Endothelial cell of umbilical vein (primary cell): ENCODE data around the gene AADAT. TPM values are rescaled to one million over a fixed set of nuclear protein-coding genes. Genes with fewer than 3 reads are reported as not detected.

Experiments
- BruUV-seq: library from RNA; stranded (reverse); fragments of 400-500 nt; replicated peaks from 2 replicates; lab custom pipeline; 2021; lab: Mats Ljungman, UMichigan
- CTCF ChIA-PET: fragments of 300-600, 350-600 bp; sonication (Branson Sonifier 250); formaldehyde crosslinking; loops from one replicate; lab custom pipeline; 2021; ENCODE audit warnings: antibody characterized with exemption, inconsistent platforms; lab: Charles Lee
- POLR2A ChIA-PET: fragments of 300-600, 350-600 bp; sonication (Branson Sonifier 250); formaldehyde crosslinking; loops from one replicate; lab custom pipeline; 2021; ENCODE audit warnings: antibody characterized with exemption, inconsistent platforms; lab: Charles Lee
- DNase-seq: peaks from one replicate; pipeline ENCODE4 v3.0.0-alpha.2; 2011; ENCODE audit warnings: low read depth, low spot score
- FAIRE-seq: peaks from 2 replicates; lab custom pipeline; 2011; peaks lifted over from hg19 to GRCh38; lab: Jason Lieb, UNC
- H2AFZ ChIP-seq: 2 replicates; pipeline ENCODE4 v1.6.0; 2012; ENCODE audit warnings: low read depth, low read length, control low read depth, inconsistent platforms
- H3K27ac ChIP-seq: 2 replicates; pipeline ENCODE4 v1.5.1; 2011; ENCODE audit warnings: low read depth, mild to moderate bottlenecking, control low read depth, low read length, moderate library complexity; ENCODE audit not compliant: insufficient read depth
- H3K27me3 ChIP-seq, 2 experiments: 2 replicates each; pipeline versions ENCODE4 v1.6.0 to v1.6.1; 2011; ENCODE audit warnings: low read length in 2 of 2, mixed read lengths in 1 of 2; ENCODE audit not compliant: control insufficient read depth in 2 of 2, insufficient read depth in 2 of 2
- H3K36me3 ChIP-seq, 2 experiments: 2 replicates in 1 of 2; 3 replicates in 1 of 2; pipeline ENCODE4 v1.5.1; 2011; ENCODE audit warnings: low read length in 2 of 2, mild to moderate bottlenecking in 1 of 2, moderate library complexity in 1 of 2; ENCODE audit not compliant: control insufficient read depth in 2 of 2, insufficient read depth in 2 of 2; ENCODE audit errors: extremely low read depth in 1 of 2
- H3K4me1 ChIP-seq: 3 replicates; pipeline ENCODE4 v1.5.1; 2011; ENCODE audit warnings: mild to moderate bottlenecking, low read length; ENCODE audit not compliant: control insufficient read depth, insufficient read depth; ENCODE audit errors: extremely low read depth
- H3K4me2 ChIP-seq: 2 replicates; pipeline ENCODE4 v1.6.1; 2011; ENCODE audit warnings: low read length, control low read depth, mixed read lengths; ENCODE audit not compliant: insufficient read depth
- H3K4me3 ChIP-seq, 3 experiments: fragments of 200-600 bp in 1 of 3; sonication (generic), shearing (Covaris generic) in 1 of 3; replicated peaks in 1 of 3; 2 replicates each; pipeline ENCODE4 v1.5.1; 2011 to 2016; ENCODE audit warnings: control low read depth in 3 of 3, low read length in 3 of 3, mild to moderate bottlenecking in 2 of 3, inconsistent platforms in 1 of 3, low read depth in 1 of 3, moderate library complexity in 1 of 3; ENCODE audit not compliant: insufficient read depth in 1 of 3
- H3K79me2 ChIP-seq: 2 replicates; pipeline ENCODE4 v1.6.0; 2012; ENCODE audit warnings: low read length, inconsistent platforms; ENCODE audit not compliant: control insufficient read depth, insufficient read depth
- H3K9ac ChIP-seq: replicated peaks from 2 replicates; pipeline ENCODE3; 2011; ENCODE audit warnings: low read length, control low read depth; ENCODE audit not compliant: insufficient read depth; ENCODE audit errors: extremely low read depth
- H3K9me1 ChIP-seq: replicated peaks from 3 replicates; pipeline ENCODE4 v1.6.0; 2011; ENCODE audit warnings: mild to moderate bottlenecking, low read length; ENCODE audit not compliant: control insufficient read depth, insufficient read depth; ENCODE audit errors: extremely low read depth
- H3K9me3 ChIP-seq: replicated peaks from 2 replicates; pipeline ENCODE4 v1.5.1; 2012; ENCODE audit warnings: low read length, inconsistent platforms; ENCODE audit not compliant: control insufficient read depth, insufficient read depth
- H4K20me1 ChIP-seq: replicated peaks from 2 replicates; pipeline ENCODE3; 2011; ENCODE audit warnings: mild to moderate bottlenecking, low read length; ENCODE audit not compliant: control insufficient read depth, insufficient read depth; ENCODE audit errors: extremely low read depth
- EZH2 ChIP-seq: IDR thresholded peaks from 2 replicates; pipeline ENCODE4 v1.6.1; 2012; ENCODE audit warnings: borderline replicate concordance, low read depth, mild to moderate bottlenecking, moderate library complexity, low read length, inconsistent platforms; ENCODE audit not compliant: severe bottlenecking
- FOS ChIP-seq: IDR thresholded peaks from 2 replicates; pipeline ENCODE4 v1.6.1; 2011; ENCODE audit warnings: mild to moderate bottlenecking, low read length, moderate library complexity, borderline replicate concordance; ENCODE audit not compliant: insufficient read depth
- GATA2 ChIP-seq: IDR thresholded peaks from 2 replicates; pipeline ENCODE4 v1.7.0; 2011; ENCODE audit warnings: low read depth, mild to moderate bottlenecking, moderate library complexity, mixed read lengths, low read length; ENCODE audit not compliant: insufficient read length, insufficient read depth
- JUN ChIP-seq: IDR thresholded peaks from 2 replicates; pipeline ENCODE4 v1.6.1; 2011; ENCODE audit warnings: borderline replicate concordance, low read depth; ENCODE audit not compliant: insufficient read length, insufficient read depth
- MYC ChIP-seq: IDR thresholded peaks from one replicate; pipeline ENCODE4 v1.6.1; 2011; ENCODE audit warnings: mild to moderate bottlenecking, low read depth, low read length
- POLR2A ChIP-seq: IDR thresholded peaks from 2 replicates; pipeline ENCODE4 v1.6.1; 2012; ENCODE audit warnings: low read depth, mild to moderate bottlenecking, control low read depth, low read length
- POLR2AphosphoS5 ChIP-seq: IDR thresholded peaks from 2 replicates; pipeline ENCODE4 v1.6.1; 2012; ENCODE audit warnings: low read depth, mild to moderate bottlenecking, control low read depth, low read length, moderate library complexity; ENCODE audit not compliant: insufficient read depth
- dilution Hi-C: fragments of 300-500 bp; cut with MboI; formaldehyde crosslinking; loops from one replicate; pipeline ENCODE4 v1.15.0; 2019; ENCODE audit warnings: low sequenced_read_pairs; ENCODE audit not compliant: extremely low pct_ligation_motif_present
- intact Hi-C: fragments of 100-400 bp; cut with micrococcal nuclease; formaldehyde crosslinking; loops from one replicate; pipeline ENCODE4 v1.10.0; 2022
- polyA plus RNA-seq, 4 experiments: library from polyadenylated mRNA; depleted of rRNA in 3 of 4; stranded (reverse) in 3 of 4; unstranded in 1 of 4; fragments of >200 nt; gene quantifications; 2 replicates each; pipeline versions ENCODE4 v1.2.1 to v1.2.3, GENCODE V29; 2011 to 2012; ENCODE audit warnings: missing spikeins in 1 of 4
- total RNA-seq: library from RNA; stranded (reverse); gene quantifications from 2 replicates; pipeline ENCODE4 v1.2.3, GENCODE V29; 2021
- TF ChIP-seq, protein P1 (sequence below): IDR thresholded peaks from 2 replicates; pipeline ENCODE4 v1.6.1; 2011; ENCODE audit not compliant: insufficient read depth, insufficient read length
- TF ChIP-seq, protein P2 (sequence below), 2 donors: IDR thresholded peaks; 1 replicate in 1 of 2; 2 replicates in 1 of 2; pipeline ENCODE4 v1.5.1; 2011; ENCODE audit warnings: low read length in 2 of 2, mild to moderate bottlenecking in 2 of 2, moderate library complexity in 2 of 2, control low read depth in 1 of 2, inconsistent platforms in 1 of 2, low read depth in 1 of 2; ENCODE audit not compliant: insufficient read depth in 1 of 2; ENCODE audit errors: extremely low read depth in 1 of 2

The AADAT gene
- total and polyA plus RNA-seq, 2 donors (not counting 3 experiments of a cell fraction or from before 2014, with no cell fraction given) = 1.8 to 2.5 TPM

DNA sequence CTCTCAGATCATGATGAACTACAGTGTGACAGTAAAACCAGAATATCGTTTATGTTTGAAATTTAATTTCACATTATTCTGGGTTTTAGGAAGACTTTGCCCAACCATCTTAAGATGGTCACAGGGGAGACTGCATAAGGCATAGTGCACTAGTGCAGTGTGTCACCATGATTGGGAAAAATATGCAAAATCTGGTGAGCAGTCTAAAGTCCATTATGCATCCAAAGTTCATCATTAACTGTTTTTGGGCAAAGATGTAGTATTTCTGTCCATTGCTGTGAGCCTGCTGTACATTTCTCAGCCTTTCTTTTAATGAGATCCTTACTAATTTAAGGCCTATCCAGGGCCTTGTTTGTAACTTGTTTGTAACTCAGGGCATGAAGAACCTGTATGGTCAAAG lies 52.3 kb downstream of the AADAT start:
- no peak overlapping the region for H3K4me2 ChIP-seq

GRCh38 chr4:170035845-170036244 lies 53.9 kb downstream of the AADAT start:
- ChIA-PET POLR2A (no interaction called here), CTCF (no interaction called here)
- H4K20me1 ChIP-seq = no peaks in the 10 kb centered on the region
- no peaks in the 10 kb centered on the region for H3K79me2 ChIP-seq
- TF ChIP-seq MYC (no peak), GATA2 (no peak), EZH2 (no peak), POLR2AphosphoS5 (no peak), FOS (no peak), POLR2A (no peak)
- TF ChIP-seq, protein P1, sequence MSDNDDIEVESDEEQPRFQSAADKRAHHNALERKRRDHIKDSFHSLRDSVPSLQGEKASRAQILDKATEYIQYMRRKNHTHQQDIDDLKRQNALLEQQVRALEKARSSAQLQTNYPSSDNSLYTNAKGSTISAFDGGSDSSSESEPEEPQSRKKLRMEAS = no peak
- H3K4me3 ChIP-seq = no peak overlapping the region
- dilution Hi-C loops = no loop called here
- no peak overlapping the region for H3K9ac ChIP-seq
- no peak overlapping the region for H2AFZ ChIP-seq
- intact Hi-C loops = no loop called here
- no peak for DNase-seq
- H3K27me3 ChIP-seq = peaks cover 6 to 8% of the 10 kb centered on the region in 2 experiments
- BruUV-seq = no TSS peak
- H3K9me3 ChIP-seq = no peaks in the 10 kb centered on the region
- no peaks in the 10 kb centered on the region for H3K9me1 ChIP-seq
- no peaks in the 10 kb centered on the region for H3K4me1 ChIP-seq
- no peak for FAIRE-seq
- no peak overlapping the region for H3K27ac ChIP-seq
- no peaks in the 10 kb centered on the region for H3K36me3 ChIP-seq
- no peak overlapping the region for H3K4me2 ChIP-seq

More for the DNA sequence above, 52.3 kb downstream of the AADAT start:
- no peaks in the 10 kb centered on the region for H4K20me1 ChIP-seq
- no peak overlapping the region for H3K9ac ChIP-seq
- no peak for DNase-seq
- FAIRE-seq = no peak
- no peak for TF ChIP-seq FOS
- TF ChIP-seq, protein P2, sequence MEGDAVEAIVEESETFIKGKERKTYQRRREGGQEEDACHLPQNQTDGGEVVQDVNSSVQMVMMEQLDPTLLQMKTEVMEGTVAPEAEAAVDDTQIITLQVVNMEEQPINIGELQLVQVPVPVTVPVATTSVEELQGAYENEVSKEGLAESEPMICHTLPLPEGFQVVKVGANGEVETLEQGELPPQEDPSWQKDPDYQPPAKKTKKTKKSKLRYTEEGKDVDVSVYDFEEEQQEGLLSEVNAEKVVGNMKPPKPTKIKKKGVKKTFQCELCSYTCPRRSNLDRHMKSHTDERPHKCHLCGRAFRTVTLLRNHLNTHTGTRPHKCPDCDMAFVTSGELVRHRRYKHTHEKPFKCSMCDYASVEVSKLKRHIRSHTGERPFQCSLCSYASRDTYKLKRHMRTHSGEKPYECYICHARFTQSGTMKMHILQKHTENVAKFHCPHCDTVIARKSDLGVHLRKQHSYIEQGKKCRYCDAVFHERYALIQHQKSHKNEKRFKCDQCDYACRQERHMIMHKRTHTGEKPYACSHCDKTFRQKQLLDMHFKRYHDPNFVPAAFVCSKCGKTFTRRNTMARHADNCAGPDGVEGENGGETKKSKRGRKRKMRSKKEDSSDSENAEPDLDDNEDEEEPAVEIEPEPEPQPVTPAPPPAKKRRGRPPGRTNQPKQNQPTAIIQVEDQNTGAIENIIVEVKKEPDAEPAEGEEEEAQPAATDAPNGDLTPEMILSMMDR (IDR thresholded peaks at IDR 0.05; ENCODE audit: extremely low read depth in 1 of 2, insufficient read depth in 1 of 2, low read depth in 1 of 2, low read length in 2 of 2) = no peak
- no peak for TF ChIP-seq JUN
- H3K36me3 ChIP-seq = no peaks in the 10 kb centered on the region
- ChIA-PET POLR2A (no interaction called here), CTCF (interaction anchor here (1.7 kb wide), 1 partner anchor 10 kb away, joined by 7 read pairs; no protein-coding TSS in a partner anchor)
- H3K27ac ChIP-seq = no peak overlapping the region
- BruUV-seq = no TSS peak
- no peak overlapping the region for H2AFZ ChIP-seq
- dilution Hi-C loops = no loop called here
- no peaks in the 10 kb centered on the region for H3K4me1 ChIP-seq
- peaks cover 0 to 6% of the 10 kb centered on the region in 2 experiments for H3K27me3 ChIP-seq
- H3K9me3 ChIP-seq = no peaks in the 10 kb centered on the region
- intact Hi-C loops = no loop called here
- no peaks in the 10 kb centered on the region for H3K79me2 ChIP-seq
- H3K9me1 ChIP-seq = no peaks in the 10 kb centered on the region
- no peak overlapping the region for H3K4me3 ChIP-seq
